ENCODE measurements around the gene WDR91. TPM values are rescaled to one million over a fixed set of nuclear protein-coding genes. Genes with fewer than 3 reads are reported as not detected.

Gene WDR91
- total RNA-seq, 1 donor from 2014 or later: 30.0 TPM

DNA sequence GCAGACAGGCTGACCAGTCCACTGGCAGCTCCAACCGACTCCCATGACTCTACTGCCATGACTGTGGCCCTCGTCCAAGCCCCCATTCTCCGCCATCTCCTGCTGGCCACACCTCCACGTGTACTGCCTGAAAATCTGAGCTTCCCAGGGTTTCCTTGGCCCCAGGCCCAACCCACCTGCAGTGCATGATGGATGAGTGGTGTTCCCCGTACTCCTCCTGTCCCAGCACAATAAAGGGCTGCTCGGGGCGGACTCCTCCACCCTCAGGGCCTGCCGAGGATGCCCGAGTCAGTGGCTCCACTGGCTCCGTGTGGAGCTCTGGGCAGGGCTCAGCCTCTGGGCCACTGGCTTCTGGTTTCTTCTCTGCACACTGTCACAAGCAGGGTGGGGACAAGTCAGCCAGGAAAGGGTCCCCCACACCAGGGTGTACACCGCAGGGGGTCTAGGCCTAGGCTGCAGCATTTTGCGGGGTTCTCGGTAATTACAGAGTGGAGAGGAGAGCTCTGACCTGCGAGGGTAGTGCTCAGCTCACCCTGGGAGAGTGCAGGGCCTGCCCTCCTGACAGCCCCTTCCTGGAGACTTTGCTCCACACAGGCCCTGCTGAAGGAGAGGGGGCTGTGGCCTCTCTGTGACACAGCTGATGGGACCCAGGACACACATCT, 15.2 kb downstream of the WDR91 start:
- no peak for TF ChIP-seq CTCF (IDR thresholded peaks at IDR 0.05)
- intact Hi-C loops (cut with DNase I): no loop called here
- H3K9me3 ChIP-seq: no peaks in the 10 kb centered on the region
- H3K4me3 ChIP-seq: no peak overlapping the region
- peaks cover 5% of the 10 kb centered on the region for H3K4me1 ChIP-seq
- no peaks in the 10 kb centered on the region for H3K27me3 ChIP-seq
- DNase-seq: no peak
- peaks cover 91% of the 10 kb centered on the region for H3K36me3 ChIP-seq
- ATAC-seq: peak; percentile 7
- H3K27ac ChIP-seq: no peak overlapping the region

DNA sequence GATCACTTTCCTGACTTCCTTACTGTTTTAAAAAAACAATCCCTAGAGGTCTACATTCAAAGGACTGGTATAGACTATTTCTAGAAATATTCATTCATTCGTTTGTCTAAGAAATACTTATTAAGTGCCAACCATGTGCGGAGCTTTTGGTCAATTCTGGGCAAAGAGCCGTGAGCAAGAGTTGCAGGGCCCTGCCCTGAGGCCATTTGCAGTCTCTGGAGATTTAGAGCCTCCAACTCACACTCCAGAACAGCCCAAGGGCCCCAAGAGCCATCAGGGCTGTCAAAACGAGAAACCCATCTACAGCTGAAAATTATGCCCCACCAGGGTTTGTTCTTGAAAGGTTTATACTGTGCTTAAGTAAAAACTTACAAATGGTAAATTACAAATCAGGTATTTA, 16.2 kb downstream of the WDR91 start:
- intact Hi-C loops (cut with DNase I): no loop called here
- no peak for TF ChIP-seq CTCF (IDR thresholded peaks at IDR 0.05)
- H3K27ac ChIP-seq: no peak overlapping the region
- no peak for DNase-seq
- H3K4me1 ChIP-seq: no peaks in the 10 kb centered on the region
- H3K4me3 ChIP-seq: no peak overlapping the region
- no peaks in the 10 kb centered on the region for H3K9me3 ChIP-seq
- H3K27me3 ChIP-seq: no peaks in the 10 kb centered on the region
- no peak for ATAC-seq
- H3K36me3 ChIP-seq: peaks cover 88% of the 10 kb centered on the region

DNA sequence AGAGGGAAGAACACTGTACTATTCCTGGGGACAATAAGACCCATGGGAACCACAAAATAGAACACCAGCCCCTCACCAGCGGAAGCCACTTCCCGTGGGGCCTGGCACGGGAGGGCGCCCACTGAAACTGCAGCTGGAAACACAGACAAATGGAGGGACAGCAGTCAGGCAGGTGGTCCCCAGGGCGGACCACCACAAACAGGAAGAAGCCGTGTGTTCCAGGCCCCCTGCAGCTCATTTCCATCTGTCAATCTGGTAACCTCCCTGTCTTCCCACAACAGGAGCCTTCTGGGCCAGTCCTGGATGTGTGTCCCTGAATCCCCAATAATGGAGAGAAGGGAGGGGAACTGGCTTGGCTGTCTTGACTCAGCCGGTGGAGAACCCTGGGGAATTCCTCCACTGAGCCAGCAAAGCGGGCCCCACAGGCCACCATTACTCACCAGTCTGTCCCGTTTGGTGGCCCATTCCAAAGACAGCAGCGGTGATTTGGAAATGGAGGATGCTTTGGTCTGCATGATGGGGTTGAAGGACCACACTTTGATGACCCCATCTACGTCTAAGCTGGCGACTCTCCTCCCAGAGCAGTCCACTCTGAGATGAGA, 16.7 kb downstream of the WDR91 start:
- no peak for ATAC-seq
- H3K27me3 ChIP-seq: no peaks in the 10 kb centered on the region
- H3K4me1 ChIP-seq: no peaks in the 10 kb centered on the region
- peaks cover 88% of the 10 kb centered on the region for H3K36me3 ChIP-seq
- H3K9me3 ChIP-seq: no peaks in the 10 kb centered on the region
- H3K4me3 ChIP-seq: no peak overlapping the region
- intact Hi-C loops (cut with DNase I): no loop called here
- TF ChIP-seq CTCF (IDR thresholded peaks at IDR 0.05): no peak
- no peak for DNase-seq
- H3K27ac ChIP-seq: no peak overlapping the region

DNA sequence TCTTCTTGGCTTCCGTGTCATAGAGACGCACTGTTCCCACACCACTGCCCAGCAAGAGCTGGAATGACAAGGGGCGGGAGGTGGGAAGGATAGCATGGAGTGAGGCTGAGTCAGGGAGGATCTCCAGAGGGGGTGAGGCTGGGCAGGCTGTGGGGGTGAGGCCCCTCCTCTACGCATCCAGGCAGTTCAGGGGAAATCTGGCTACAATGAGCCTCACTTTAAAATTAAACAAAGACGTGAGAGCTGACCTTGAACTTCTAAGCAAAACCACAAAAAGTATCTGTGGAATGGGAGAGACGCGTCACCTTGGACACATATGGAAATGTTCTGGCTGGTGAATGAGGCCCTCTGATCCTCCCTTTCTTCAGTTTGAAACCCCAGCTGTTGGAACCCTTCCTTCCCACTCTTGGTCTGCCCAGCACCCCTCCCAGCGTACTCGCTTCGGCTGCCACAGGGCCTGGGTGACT, 17.7 kb downstream of the WDR91 start:
- intact Hi-C loops (cut with DNase I): no loop called here
- no peak overlapping the region for H3K27ac ChIP-seq
- no peaks in the 10 kb centered on the region for H3K27me3 ChIP-seq
- no peak for TF ChIP-seq CTCF (IDR thresholded peaks at IDR 0.05)
- no peak overlapping the region for H3K4me3 ChIP-seq
- H3K36me3 ChIP-seq: peaks cover 88% of the 10 kb centered on the region
- no peaks in the 10 kb centered on the region for H3K9me3 ChIP-seq
- DNase-seq (no peak), ATAC-seq (no peak)
- no peaks in the 10 kb centered on the region for H3K4me1 ChIP-seq

DNA sequence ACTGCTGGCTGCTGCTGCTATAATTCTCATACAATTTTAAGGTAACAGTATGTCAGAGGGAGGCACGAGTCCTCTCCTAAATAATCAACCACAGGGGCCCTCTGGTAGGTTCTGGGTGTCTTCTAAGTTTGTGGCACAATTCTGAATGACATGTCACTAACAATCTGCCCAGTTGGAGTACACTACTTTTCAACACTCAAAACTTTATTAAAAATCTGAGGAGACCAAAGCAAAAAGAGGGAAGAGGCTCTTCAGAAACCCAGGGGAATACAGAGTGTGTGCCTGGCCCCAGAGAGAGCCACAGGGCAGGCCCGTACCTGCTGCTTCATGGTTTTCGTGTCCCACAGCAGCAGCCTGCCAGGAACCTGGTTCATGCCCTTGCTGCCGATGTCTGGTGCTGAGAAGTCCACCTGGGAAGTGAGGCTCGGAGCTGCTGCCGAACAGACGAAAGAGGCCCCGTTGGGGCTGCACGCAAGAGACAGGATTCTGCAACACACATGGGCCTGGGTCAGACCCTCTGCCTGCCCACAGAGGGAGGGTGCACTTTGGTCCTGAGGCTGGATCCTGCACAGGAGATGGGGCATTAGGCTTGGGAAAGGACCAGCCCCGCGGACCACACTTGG, 18.3 kb downstream of the WDR91 start:
- Histone ChIP-seq H3K4me3 (no peak overlapping the region), H3K36me3 (peaks cover 88% of the 10 kb centered on the region), H3K4me1 (no peaks in the 10 kb centered on the region), H3K27me3 (no peaks in the 10 kb centered on the region), H3K27ac (no peak overlapping the region), H3K9me3 (no peaks in the 10 kb centered on the region)
- intact Hi-C loops (cut with DNase I): no loop called here
- ATAC-seq: no peak
- DNase-seq: no peak
- TF ChIP-seq CTCF (IDR thresholded peaks at IDR 0.05): no peak

All from upper lobe of right lung (tissue), 1 donor.